SKM-1 treated with dmso at 0.1 percent for 144 hours (cell line): ENCODE results near the gene UIMC1.

Experiments used
- DNase-seq: peaks from one replicate; lab custom pipeline; 2025; ENCODE audit not compliant: unreplicated experiment; lab: John Stamatoyannopoulos, UW

The UIMC1 gene

GRCh38 chr5:176904276-176904675 is 102.3 kb downstream of the UIMC1 start:
- DNase-seq, result no peak

- DNase-seq, result no peak
These were observed 103.5 kb downstream of the UIMC1 start for GRCh38 chr5:176902911-176903664.

GRCh38 chr5:176902102-176902814 is 104.3 kb downstream of the UIMC1 start:
- DNase-seq, result no peak

- DNase-seq, result peak; percentile 57
These were observed 105.1 kb downstream of the UIMC1 start for GRCh38 chr5:176901260-176902101.

GRCh38 chr5:176900780-176901204 is 105.8 kb downstream of the UIMC1 start:
- no peak for DNase-seq

GRCh38 chr5:176899946-176900779 is 106.4 kb downstream of the UIMC1 start:
- DNase-seq, result no peak

- DNase-seq, result peak; percentile 87
These were observed 107.2 kb downstream of the UIMC1 start, which contains the start of gene HK3 for GRCh38 chr5:176899296-176899891. TSS of gene HK3 (minus strand) at chr5:176899346. CDS start at chr5:176896159, 3,187 bp downstream.

GRCh38 chr5:176897263-176897662 is 109.3 kb downstream of the UIMC1 start:
- no peak for DNase-seq

GRCh38 chr5:176895831-176896230 is 110.7 kb downstream of the UIMC1 start:
- DNase-seq, result no peak

- DNase-seq, result no peak
These were observed 112.3 kb downstream of the UIMC1 start for GRCh38 chr5:176894298-176894697.

- no peak for DNase-seq
These were observed 113.9 kb downstream of the UIMC1 start for GRCh38 chr5:176892663-176893062.

GRCh38 chr5:176891331-176891958 is 115.1 kb downstream of the UIMC1 start:
- peak; percentile 45 for DNase-seq

GRCh38 chr5:176890455-176891330 is 115.9 kb downstream of the UIMC1 start:
- no peak for DNase-seq

- DNase-seq, result no peak
These were observed 117.0 kb downstream of the UIMC1 start for GRCh38 chr5:176889321-176890280.

- DNase-seq, result no peak
These were observed 117.8 kb downstream of the UIMC1 start for GRCh38 chr5:176888865-176889165.

- no peak for DNase-seq
These were observed 118.3 kb downstream of the UIMC1 start for GRCh38 chr5:176888016-176888864.
